ENCODE measurements around the gene IGFL1. TPM values are rescaled to one million over a fixed set of nuclear protein-coding genes. Genes with fewer than 3 reads are reported as not detected.
"Not testable (repeated sequence)": the region's sequence is repeated elsewhere in the genome, so short reads cannot be mapped to it uniquely, and the experiment has no call there.

The IGFL1 gene
- total RNA-seq, 2 experiments from 2014 or later, result not detected

- H3K4me3 Mint-ChIP-seq; H3K9me3 Mint-ChIP-seq; H3K27ac Mint-ChIP-seq; DNase-seq; POLR2A ChIA-PET; CTCF ChIA-PET; H3K4me1 Mint-ChIP-seq; H3K36me3 Mint-ChIP-seq (ENCODE audit: low read depth): not testable (repeated sequence)
- H3K27me3 Mint-ChIP-seq, result peaks cover 50% of the 10 kb centered on the region
Measured at GRCh38 chr19:46273931-46274330, 44.4 kb downstream of the IGFL1 start.

- peaks cover 20% of the 10 kb centered on the region for H3K27me3 Mint-ChIP-seq
- H3K9me3 Mint-ChIP-seq, result no peaks in the 10 kb centered on the region
- ChIA-PET CTCF (interaction anchor here (1.9 kb wide), 1 partner anchor 233 kb away, joined by 4 read pairs; no protein-coding TSS in a partner anchor), POLR2A (no interaction called here)
- H3K27ac Mint-ChIP-seq, result no peak overlapping the region
- no peak overlapping the region for H3K4me3 Mint-ChIP-seq
- no peak for DNase-seq
- H3K36me3 Mint-ChIP-seq (ENCODE audit: low read depth), result no peaks in the 10 kb centered on the region
- H3K4me1 Mint-ChIP-seq, result no peaks in the 10 kb centered on the region
Measured at GRCh38 chr19:46279177-46279576, 49.6 kb downstream of the IGFL1 start.

Other genes starting within 250 kb of the IGFL1 start
- 10 to 100 TPM; 26.5 to 27.0 TPM for gene CCDC61, start 234.3 kb upstream of the IGFL1 start, total RNA-seq
- gene PGLYRP1, start 206.7 kb upstream of the IGFL1 start, total RNA-seq, result not detected
- not detected for gene IGFL4, start 188.7 kb upstream of the IGFL1 start, total RNA-seq
- gene IGFL3, start 105.1 kb upstream of the IGFL1 start, total RNA-seq, result not detected
- gene IGFL2, start 81.5 kb upstream of the IGFL1 start, total RNA-seq, result not detected
- gene HIF3A, start 67.3 kb downstream of the IGFL1 start, total RNA-seq, result not detected
- 100 to 1,000 TPM; 101 to 102 TPM for gene PPP5C, start 117.3 kb downstream of the IGFL1 start, total RNA-seq
- not detected for gene CCDC8, start 183.8 kb downstream of the IGFL1 start, total RNA-seq
- gene PNMA8C, start 199.2 kb downstream of the IGFL1 start, total RNA-seq, result not detected
- gene PNMA8A, start 241.8 kb downstream of the IGFL1 start, total RNA-seq, result not detected